ENCODE data around the gene KRT73.

GRCh38 chr12:52581066-52581465 is 37.3 kb downstream of the KRT73 start:
- TF ChIP-seq EZH2 (IDR thresholded peaks at IDR 0.05; ENCODE audit: low read length, missing control alignments): no peak
- TF ChIP-seq, protein P1, sequence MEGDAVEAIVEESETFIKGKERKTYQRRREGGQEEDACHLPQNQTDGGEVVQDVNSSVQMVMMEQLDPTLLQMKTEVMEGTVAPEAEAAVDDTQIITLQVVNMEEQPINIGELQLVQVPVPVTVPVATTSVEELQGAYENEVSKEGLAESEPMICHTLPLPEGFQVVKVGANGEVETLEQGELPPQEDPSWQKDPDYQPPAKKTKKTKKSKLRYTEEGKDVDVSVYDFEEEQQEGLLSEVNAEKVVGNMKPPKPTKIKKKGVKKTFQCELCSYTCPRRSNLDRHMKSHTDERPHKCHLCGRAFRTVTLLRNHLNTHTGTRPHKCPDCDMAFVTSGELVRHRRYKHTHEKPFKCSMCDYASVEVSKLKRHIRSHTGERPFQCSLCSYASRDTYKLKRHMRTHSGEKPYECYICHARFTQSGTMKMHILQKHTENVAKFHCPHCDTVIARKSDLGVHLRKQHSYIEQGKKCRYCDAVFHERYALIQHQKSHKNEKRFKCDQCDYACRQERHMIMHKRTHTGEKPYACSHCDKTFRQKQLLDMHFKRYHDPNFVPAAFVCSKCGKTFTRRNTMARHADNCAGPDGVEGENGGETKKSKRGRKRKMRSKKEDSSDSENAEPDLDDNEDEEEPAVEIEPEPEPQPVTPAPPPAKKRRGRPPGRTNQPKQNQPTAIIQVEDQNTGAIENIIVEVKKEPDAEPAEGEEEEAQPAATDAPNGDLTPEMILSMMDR (conservative IDR thresholded peaks at IDR 0.05 in 1 of 2, IDR thresholded peaks at IDR 0.05 in 1 of 2; ENCODE audit: low read depth in 1 of 2, low read length in 2 of 2): no peak

All from fibroblast of lung (primary cell).